Endothelial cell of umbilical vein (primary cell): ENCODE data around the gene KMT2C.

ENCODE experiments used
- CTCF ChIP-seq, 2 donors: IDR thresholded peaks; 1 replicate in 1 of 2; 2 replicates in 1 of 2; pipeline ENCODE4 v1.5.1; 2011; ENCODE audit warnings: low read length in 2 of 2, mild to moderate bottlenecking in 2 of 2, moderate library complexity in 2 of 2, control low read depth in 1 of 2, inconsistent platforms in 1 of 2, low read depth in 1 of 2; ENCODE audit not compliant: insufficient read depth in 1 of 2; ENCODE audit errors: extremely low read depth in 1 of 2
- GATA2 ChIP-seq: IDR thresholded peaks from 2 replicates; pipeline ENCODE4 v1.7.0; 2011; ENCODE audit warnings: low read depth, mild to moderate bottlenecking, moderate library complexity, mixed read lengths, low read length; ENCODE audit not compliant: insufficient read length, insufficient read depth
- POLR2A ChIP-seq: IDR thresholded peaks from 2 replicates; pipeline ENCODE4 v1.6.1; 2012; ENCODE audit warnings: low read depth, mild to moderate bottlenecking, control low read depth, low read length

GRCh38 chr7:152459724-152460251, 24.0 kb upstream of the KMT2C start:
- no peak for TF ChIP-seq POLR2A
- TF ChIP-seq GATA2, result no peak
- no peak for TF ChIP-seq CTCF (IDR thresholded peaks at IDR 0.05; ENCODE audit: extremely low read depth in 1 of 2, insufficient read depth in 1 of 2, low read depth in 1 of 2, low read length in 2 of 2)
